OCI-LY1 (cell line): ENCODE measurements around the gene SAP30L.

ENCODE experiments used
- EZH2 ChIP-seq: fragments of 200-600 bp; sonication (generic), shearing (Covaris generic); IDR thresholded peaks from 2 replicates; pipeline ENCODE4 v1.8.0; 2017; ENCODE audit warnings: borderline replicate concordance, mixed run types, mild to moderate bottlenecking, antibody characterized with exemption, low read length, moderate library complexity, mixed read lengths
- TF ChIP-seq, protein P1 (sequence below): fragments of 200-600 bp; sonication (generic), shearing (Covaris generic); IDR thresholded peaks from 2 replicates; pipeline ENCODE4 v1.5.1; 2017; ENCODE audit warnings: mild to moderate bottlenecking, antibody characterized with exemption, low read length, moderate library complexity, mixed read lengths

DNA sequence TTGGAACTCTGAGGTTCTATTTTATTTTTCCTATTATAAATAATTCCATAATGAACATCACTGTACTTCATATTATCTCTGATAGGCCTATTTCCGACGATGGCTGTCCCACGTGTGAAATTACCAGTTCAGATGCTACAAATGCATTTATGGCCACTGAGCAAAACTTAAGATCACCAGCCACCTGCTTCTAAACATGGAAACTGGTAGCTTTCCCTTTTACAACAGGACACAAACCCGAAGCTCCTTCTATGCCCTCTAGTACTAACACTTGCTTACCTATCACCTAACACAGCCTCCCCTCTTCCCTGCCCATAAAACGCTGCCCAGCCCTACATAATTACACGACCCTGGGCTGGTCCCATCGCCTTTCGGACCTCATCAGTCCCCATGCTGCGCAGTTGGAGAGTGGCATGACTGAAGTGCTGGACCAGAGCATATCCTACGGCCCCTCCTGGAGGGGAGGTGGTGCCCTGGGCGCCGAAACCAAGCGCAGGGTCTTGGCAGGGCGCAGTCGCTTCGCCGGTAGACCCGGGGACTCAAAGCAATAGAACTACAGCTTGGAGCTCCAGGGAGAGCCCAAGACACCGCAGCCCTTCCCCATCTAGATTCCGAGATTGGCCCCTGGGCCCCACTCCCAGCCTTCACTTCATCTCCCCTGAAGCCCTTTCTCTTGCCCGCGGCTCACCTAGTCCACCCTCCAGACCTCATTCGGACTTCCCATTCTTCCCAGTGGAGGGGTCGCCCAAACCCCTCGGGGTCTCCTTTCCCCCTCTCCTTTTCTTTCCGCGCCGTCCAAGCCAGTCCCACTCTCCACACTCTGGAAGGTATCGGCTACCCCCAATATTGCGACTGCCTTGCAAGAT is 1.0 kb upstream of the SAP30L start:
- TF ChIP-seq, protein P1, sequence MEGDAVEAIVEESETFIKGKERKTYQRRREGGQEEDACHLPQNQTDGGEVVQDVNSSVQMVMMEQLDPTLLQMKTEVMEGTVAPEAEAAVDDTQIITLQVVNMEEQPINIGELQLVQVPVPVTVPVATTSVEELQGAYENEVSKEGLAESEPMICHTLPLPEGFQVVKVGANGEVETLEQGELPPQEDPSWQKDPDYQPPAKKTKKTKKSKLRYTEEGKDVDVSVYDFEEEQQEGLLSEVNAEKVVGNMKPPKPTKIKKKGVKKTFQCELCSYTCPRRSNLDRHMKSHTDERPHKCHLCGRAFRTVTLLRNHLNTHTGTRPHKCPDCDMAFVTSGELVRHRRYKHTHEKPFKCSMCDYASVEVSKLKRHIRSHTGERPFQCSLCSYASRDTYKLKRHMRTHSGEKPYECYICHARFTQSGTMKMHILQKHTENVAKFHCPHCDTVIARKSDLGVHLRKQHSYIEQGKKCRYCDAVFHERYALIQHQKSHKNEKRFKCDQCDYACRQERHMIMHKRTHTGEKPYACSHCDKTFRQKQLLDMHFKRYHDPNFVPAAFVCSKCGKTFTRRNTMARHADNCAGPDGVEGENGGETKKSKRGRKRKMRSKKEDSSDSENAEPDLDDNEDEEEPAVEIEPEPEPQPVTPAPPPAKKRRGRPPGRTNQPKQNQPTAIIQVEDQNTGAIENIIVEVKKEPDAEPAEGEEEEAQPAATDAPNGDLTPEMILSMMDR, result no peak
- no peak for TF ChIP-seq EZH2
